Measurements from ENCODE around the gene THSD8. TPM values are rescaled to one million over a fixed set of nuclear protein-coding genes. Genes with fewer than 3 reads are reported as not detected.

Gene THSD8
- total RNA-seq, 1 experiment from 2014 or later = 14.0 TPM

DNA sequence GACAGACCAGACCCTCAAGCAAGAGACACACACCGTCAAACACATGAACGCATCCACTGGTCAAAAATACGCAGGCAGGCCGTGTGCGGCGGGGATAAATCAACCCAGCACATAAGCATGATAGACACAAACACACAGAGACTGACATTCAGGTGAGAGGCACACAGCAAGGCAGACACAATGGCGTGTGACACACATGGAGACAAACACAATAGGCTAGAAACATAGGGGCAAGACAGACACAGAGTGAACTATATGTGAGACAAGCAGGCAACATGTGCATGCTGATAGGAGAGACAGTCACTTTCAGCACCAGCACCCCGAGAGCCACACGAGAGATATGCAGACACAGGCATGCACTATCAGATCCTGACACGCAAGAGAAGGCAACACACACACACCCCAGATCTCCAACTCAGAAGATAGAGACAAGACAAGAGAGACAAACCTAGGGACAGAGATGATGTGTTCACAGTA lies 17.4 kb upstream of the THSD8 start:
- peak; percentile 5 for DNase-seq
- Mint-ChIP-seq H3K4me1 (ENCODE audit: low read depth, unreplicated experiment) (peaks cover 14% of the 10 kb centered on the region), H3K36me3 (ENCODE audit: insufficient read depth, unreplicated experiment) (peaks cover 26% of the 10 kb centered on the region), H3K4me3 (ENCODE audit: low read depth, unreplicated experiment) (no peak overlapping the region), H3K27me3 (ENCODE audit: unreplicated experiment) (no peaks in the 10 kb centered on the region), H3K27ac (ENCODE audit: unreplicated experiment) (no peak overlapping the region), H3K9me3 (ENCODE audit: low read depth, unreplicated experiment) (no peaks in the 10 kb centered on the region)
- CTCF ChIA-PET = no interaction called here
- TF ChIP-seq, protein P1, sequence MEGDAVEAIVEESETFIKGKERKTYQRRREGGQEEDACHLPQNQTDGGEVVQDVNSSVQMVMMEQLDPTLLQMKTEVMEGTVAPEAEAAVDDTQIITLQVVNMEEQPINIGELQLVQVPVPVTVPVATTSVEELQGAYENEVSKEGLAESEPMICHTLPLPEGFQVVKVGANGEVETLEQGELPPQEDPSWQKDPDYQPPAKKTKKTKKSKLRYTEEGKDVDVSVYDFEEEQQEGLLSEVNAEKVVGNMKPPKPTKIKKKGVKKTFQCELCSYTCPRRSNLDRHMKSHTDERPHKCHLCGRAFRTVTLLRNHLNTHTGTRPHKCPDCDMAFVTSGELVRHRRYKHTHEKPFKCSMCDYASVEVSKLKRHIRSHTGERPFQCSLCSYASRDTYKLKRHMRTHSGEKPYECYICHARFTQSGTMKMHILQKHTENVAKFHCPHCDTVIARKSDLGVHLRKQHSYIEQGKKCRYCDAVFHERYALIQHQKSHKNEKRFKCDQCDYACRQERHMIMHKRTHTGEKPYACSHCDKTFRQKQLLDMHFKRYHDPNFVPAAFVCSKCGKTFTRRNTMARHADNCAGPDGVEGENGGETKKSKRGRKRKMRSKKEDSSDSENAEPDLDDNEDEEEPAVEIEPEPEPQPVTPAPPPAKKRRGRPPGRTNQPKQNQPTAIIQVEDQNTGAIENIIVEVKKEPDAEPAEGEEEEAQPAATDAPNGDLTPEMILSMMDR (IDR thresholded peaks at IDR 0.05; ENCODE audit: unreplicated experiment) = no peak
- TSS peak; percentile 24 for BruUV-seq (replicated peaks)
- intact Hi-C loops (cut with micrococcal nuclease; ENCODE audit: unreplicated experiment) = no loop called here

DNA sequence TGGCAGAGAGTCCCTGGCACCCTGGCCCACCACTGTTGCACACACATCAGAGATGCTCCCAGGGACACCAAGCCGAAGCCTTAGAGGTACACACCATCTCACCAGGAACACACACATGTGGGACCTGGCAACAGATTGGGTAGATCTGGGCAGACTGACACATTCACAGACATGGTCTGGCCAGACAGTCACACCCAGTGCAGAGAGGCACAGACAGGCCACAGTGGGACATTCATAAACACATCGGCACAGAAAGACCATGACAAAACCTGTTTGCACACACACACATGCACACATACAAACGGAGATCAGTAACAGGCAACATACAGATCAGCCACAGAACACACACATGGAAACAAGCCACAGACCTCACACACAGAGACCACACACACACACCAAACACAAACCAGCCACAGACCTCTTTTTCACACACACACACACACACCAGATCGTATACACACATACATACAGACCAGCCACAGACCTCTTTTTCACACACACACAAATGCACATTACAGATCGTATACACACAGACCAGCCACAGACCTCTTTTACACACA lies 16.9 kb upstream of the THSD8 start:
- BruUV-seq (replicated peaks) = no TSS peak
- DNase-seq = peak; percentile 3
- H3K27ac Mint-ChIP-seq (ENCODE audit: unreplicated experiment) = no peak overlapping the region
- no peaks in the 10 kb centered on the region for H3K27me3 Mint-ChIP-seq (ENCODE audit: unreplicated experiment)
- TF ChIP-seq, protein P1 (IDR thresholded peaks at IDR 0.05; ENCODE audit: unreplicated experiment) = no peak
- no peaks in the 10 kb centered on the region for H3K9me3 Mint-ChIP-seq (ENCODE audit: low read depth, unreplicated experiment)
- H3K36me3 Mint-ChIP-seq (ENCODE audit: insufficient read depth, unreplicated experiment) = peaks cover 26% of the 10 kb centered on the region
- H3K4me1 Mint-ChIP-seq (ENCODE audit: low read depth, unreplicated experiment) = peaks cover 14% of the 10 kb centered on the region
- CTCF ChIA-PET = no interaction called here
- intact Hi-C loops (cut with micrococcal nuclease; ENCODE audit: unreplicated experiment) = no loop called here
- no peak overlapping the region for H3K4me3 Mint-ChIP-seq (ENCODE audit: low read depth, unreplicated experiment)

DNA sequence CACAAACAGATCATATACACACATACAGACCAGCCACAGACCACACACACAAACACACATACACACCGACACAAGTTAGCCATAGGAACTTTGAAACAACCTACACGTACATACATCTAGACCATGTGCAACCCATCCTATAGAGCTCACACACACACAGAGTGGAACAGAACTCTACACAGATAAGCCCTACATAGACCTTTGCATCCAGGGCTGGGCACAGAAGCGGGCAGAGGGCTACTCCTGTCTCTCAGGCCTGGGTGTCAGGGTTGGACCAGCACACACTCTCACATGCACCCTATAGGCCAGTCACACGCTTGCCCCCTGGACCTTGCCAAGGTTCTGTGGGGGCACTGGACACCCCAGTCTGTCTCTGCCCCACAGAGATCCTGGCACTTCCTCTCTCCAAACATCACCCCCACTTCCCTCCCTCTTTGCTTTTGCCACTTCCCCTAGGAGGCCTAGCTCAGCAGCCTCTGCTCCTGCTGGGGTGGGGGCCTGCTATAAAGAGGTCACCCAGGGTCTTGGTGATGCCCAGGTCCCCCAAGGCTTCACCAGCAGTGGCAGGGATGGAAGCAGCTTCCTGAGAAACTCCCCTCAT lies 16.3 kb upstream of the THSD8 start:
- intact Hi-C loops (cut with micrococcal nuclease; ENCODE audit: unreplicated experiment) = no loop called here
- DNase-seq = no peak
- BruUV-seq (replicated peaks) = no TSS peak

DNA sequence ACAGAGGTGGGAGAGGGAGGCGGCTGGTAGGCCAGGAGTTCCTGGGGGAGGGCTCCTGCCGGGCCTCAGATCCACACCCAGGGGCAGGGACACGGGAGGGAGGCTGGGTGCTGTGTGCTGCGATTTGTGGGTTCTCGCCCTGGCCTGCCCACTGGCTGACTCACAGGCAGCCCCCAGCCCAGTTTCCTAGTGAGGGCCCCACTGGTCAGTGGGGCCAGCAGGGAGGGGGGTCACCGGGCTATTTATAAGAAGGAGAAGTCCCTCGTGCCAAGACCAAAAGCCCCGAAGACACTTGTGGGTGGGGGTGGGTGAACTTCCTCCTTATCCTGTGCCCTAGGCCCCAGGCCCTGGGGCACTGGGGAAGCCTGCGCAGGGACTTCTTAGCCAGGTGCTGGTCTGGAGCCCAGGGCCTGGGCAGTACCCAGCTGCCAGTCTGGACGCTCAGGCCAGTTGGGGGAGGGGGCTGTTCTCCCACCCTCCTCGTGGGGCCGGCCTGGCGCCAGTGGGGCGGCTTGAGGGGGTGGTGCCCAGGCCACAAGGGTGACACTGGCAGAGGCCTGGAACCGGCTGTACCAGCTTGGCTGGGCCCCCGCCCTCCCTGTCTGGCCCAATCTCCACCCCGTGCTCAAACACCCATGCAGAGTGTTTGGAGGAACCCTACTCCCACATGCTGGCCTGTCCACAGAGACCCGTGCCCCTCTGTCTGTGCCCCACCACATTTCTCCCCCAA lies 15.6 kb upstream of the THSD8 start:
- DNase-seq = peak; percentile 86
- Mint-ChIP-seq H3K36me3 (ENCODE audit: insufficient read depth, unreplicated experiment) (peaks cover 40% of the 10 kb centered on the region), H3K4me1 (ENCODE audit: low read depth, unreplicated experiment) (peaks cover 24% of the 10 kb centered on the region), H3K27me3 (ENCODE audit: unreplicated experiment) (no peaks in the 10 kb centered on the region), H3K9me3 (ENCODE audit: low read depth, unreplicated experiment) (no peaks in the 10 kb centered on the region), H3K27ac (ENCODE audit: unreplicated experiment) (peak overlapping the region; percentile 17), H3K4me3 (ENCODE audit: low read depth, unreplicated experiment) (peak overlapping the region; percentile 36)
- CTCF ChIA-PET = no interaction called here
- BruUV-seq (replicated peaks) = no TSS peak
- intact Hi-C loops (cut with micrococcal nuclease; ENCODE audit: unreplicated experiment) = no loop called here
- TF ChIP-seq, protein P1 (IDR thresholded peaks at IDR 0.05; ENCODE audit: unreplicated experiment) = no peak

More for the DNA sequence above, 16.3 kb upstream of the THSD8 start:
- CTCF ChIA-PET = no interaction called here
- TF ChIP-seq, protein P1 (IDR thresholded peaks at IDR 0.05; ENCODE audit: unreplicated experiment) = no peak
- Mint-ChIP-seq H3K4me1 (ENCODE audit: low read depth, unreplicated experiment) (peaks cover 17% of the 10 kb centered on the region), H3K27ac (ENCODE audit: unreplicated experiment) (no peak overlapping the region), H3K27me3 (ENCODE audit: unreplicated experiment) (no peaks in the 10 kb centered on the region), H3K36me3 (ENCODE audit: insufficient read depth, unreplicated experiment) (peaks cover 32% of the 10 kb centered on the region), H3K9me3 (ENCODE audit: low read depth, unreplicated experiment) (no peaks in the 10 kb centered on the region), H3K4me3 (ENCODE audit: low read depth, unreplicated experiment) (peak overlapping the region; percentile 36)

All from Calu3 (cell line).